Measurements from ENCODE around the gene FUT3. TPM values are rescaled to one million over a fixed set of nuclear protein-coding genes. Genes with fewer than 3 reads are reported as not detected.

Gene FUT3
- total and polyA plus RNA-seq, 9 of the 15 experiments (the other 6 are each of a cell fraction or from before 2014, with no cell fraction given) = 0.09 TPM; not detected in 8

DNA sequence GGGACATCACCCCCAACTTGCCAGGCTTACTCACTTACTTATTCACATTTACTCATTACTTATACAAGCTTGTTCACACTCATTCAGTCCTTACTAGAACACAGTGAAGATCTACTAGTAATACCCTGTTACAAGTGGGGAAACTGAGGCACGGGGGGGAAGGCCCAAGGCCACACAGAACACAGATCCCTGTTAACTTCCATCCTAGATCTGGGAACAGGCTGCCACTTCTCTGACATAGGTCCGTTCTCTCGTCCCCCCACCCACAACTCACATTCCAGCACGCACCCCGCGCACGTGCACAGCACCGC lies 47.9 kb downstream of the FUT3 start (continued):
- TF ChIP-seq HDGF (IDR thresholded peaks at IDR 0.05) (no peak), NR1H2 (CRISPR knock-in tag; IDR thresholded peaks at IDR 0.05) (no peak), ZNF707 (CRISPR knock-in tag; conservative IDR thresholded peaks at IDR 0.05) (no peak), ZNF143 (CRISPR knock-in tag; IDR thresholded peaks at IDR 0.05) (peak; percentile 58), LARP7 (IDR thresholded peaks at IDR 0.05) (no peak), ZFX (CRISPR knock-in tag; IDR thresholded peaks at IDR 0.05) (peak; percentile 71; the same call in 1 of the 2 replicates), NR2C2 (CRISPR knock-in tag; IDR thresholded peaks at IDR 0.05) (no peak; the same call in 1 of the 2 replicates), NR2C2 (tag; IDR thresholded peaks at IDR 0.05) (0 out of 2 replicates have a peak, but pooled peaks have one; percentile 7), BCOR (IDR thresholded peaks at IDR 0.05) (peak; percentile 90), NR3C1 (CRISPR knock-in tag; IDR thresholded peaks at IDR 0.05) (no peak), KAT8 (IDR thresholded peaks at IDR 0.05; ENCODE audit: low read depth) (no peak), JUN (IDR thresholded peaks at IDR 0.05; ENCODE audit: borderline replicate concordance, low read depth, low read length) (no peak), JUN (CRISPR knock-in tag; IDR thresholded peaks at IDR 0.05; ENCODE audit: borderline replicate concordance) (peak; percentile 89; the same call in 1 of the 2 replicates), RBM15 (IDR thresholded peaks at IDR 0.05; ENCODE audit: insufficient read depth, low read length) (no peak), ETV5 (CRISPR knock-in tag; IDR thresholded peaks at IDR 0.05; ENCODE audit: low read depth) (no peak), RBFOX2 (IDR thresholded peaks at IDR 0.05; ENCODE audit: low read depth, low read length) (no peak)
- TF ChIP-seq, protein P1, sequence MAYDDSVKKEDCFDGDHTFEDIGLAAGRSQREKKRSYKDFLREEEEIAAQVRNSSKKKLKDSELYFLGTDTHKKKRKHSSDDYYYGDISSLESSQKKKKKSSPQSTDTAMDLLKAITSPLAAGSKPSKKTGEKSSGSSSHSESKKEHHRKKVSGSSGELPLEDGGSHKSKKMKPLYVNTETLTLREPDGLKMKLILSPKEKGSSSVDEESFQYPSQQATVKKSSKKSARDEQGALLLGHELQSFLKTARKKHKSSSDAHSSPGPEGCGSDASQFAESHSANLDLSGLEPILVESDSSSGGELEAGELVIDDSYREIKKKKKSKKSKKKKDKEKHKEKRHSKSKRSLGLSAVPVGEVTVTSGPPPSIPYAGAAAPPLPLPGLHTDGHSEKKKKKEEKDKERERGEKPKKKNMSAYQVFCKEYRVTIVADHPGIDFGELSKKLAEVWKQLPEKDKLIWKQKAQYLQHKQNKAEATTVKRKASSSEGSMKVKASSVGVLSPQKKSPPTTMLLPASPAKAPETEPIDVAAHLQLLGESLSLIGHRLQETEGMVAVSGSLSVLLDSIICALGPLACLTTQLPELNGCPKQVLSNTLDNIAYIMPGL (CRISPR knock-in tag; IDR thresholded peaks at IDR 0.05) = no peak; the same call in 1 of the 2 replicates
- TF ChIP-seq, protein P2, sequence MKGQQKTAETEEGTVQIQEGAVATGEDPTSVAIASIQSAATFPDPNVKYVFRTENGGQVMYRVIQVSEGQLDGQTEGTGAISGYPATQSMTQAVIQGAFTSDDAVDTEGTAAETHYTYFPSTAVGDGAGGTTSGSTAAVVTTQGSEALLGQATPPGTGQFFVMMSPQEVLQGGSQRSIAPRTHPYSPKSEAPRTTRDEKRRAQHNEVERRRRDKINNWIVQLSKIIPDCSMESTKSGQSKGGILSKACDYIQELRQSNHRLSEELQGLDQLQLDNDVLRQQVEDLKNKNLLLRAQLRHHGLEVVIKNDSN (CRISPR knock-in tag; IDR thresholded peaks at IDR 0.05) = peak; percentile 78
- TF ChIP-seq, protein P3, sequence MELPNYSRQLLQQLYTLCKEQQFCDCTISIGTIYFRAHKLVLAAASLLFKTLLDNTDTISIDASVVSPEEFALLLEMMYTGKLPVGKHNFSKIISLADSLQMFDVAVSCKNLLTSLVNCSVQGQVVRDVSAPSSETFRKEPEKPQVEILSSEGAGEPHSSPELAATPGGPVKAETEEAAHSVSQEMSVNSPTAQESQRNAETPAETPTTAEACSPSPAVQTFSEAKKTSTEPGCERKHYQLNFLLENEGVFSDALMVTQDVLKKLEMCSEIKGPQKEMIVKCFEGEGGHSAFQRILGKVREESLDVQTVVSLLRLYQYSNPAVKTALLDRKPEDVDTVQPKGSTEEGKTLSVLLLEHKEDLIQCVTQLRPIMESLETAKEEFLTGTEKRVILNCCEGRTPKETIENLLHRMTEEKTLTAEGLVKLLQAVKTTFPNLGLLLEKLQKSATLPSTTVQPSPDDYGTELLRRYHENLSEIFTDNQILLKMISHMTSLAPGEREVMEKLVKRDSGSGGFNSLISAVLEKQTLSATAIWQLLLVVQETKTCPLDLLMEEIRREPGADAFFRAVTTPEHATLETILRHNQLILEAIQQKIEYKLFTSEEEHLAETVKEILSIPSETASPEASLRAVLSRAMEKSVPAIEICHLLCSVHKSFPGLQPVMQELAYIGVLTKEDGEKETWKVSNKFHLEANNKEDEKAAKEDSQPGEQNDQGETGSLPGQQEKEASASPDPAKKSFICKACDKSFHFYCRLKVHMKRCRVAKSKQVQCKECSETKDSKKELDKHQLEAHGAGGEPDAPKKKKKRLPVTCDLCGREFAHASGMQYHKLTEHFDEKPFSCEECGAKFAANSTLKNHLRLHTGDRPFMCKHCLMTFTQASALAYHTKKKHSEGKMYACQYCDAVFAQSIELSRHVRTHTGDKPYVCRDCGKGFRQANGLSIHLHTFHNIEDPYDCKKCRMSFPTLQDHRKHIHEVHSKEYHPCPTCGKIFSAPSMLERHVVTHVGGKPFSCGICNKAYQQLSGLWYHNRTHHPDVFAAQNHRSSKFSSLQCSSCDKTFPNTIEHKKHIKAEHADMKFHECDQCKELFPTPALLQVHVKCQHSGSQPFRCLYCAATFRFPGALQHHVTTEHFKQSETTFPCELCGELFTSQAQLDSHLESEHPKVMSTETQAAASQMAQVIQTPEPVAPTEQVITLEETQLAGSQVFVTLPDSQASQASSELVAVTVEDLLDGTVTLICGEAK (IDR thresholded peaks at IDR 0.05) = no peak
- TF ChIP-seq, protein P3 (CRISPR knock-in tag; IDR thresholded peaks at IDR 0.05) = no peak

All from K562 (cell line).